A549 (cell line): ENCODE results near the gene BAG5. TPM values are rescaled to one million over a fixed set of nuclear protein-coding genes. Genes with fewer than 3 reads are reported as not detected.

Experiments
- ATAC-seq, 2 experiments: fragments of 200-7000 bp in 1 of 2; fragments of >200 bp in 1 of 2; cut with Nextera tagmentation in 1 of 2; cut with Tn5 transposase in 1 of 2; 3 replicates each; pipeline versions ENCODE4 v1.8.0 to v1.9.1; 2018 to 2020; ENCODE audit warnings: mild to moderate bottlenecking in 1 of 2, moderate library complexity in 1 of 2
- CTCF ChIA-PET: fragments of 300-600 bp; sonication (Branson Sonifier 250); formaldehyde crosslinking; extraction: SDS; loops from one replicate; lab custom pipeline; 2021; ENCODE audit warnings: antibody characterized with exemption, inconsistent platforms; lab: Yijun Ruan, JAX
- POLR2A ChIA-PET: fragments of 350-600 bp; formaldehyde crosslinking; extraction: SDS; loops from one replicate; lab custom pipeline; 2021; ENCODE audit warnings: antibody characterized with exemption, inconsistent platforms; lab: Yijun Ruan, JAX
- DNase-seq, 2 experiments: peaks; one replicate each; pipeline versions ENCODE4 v3.0.0 to v3.0.0-alpha.2; 2011 to 2016; ENCODE audit warnings: low read depth in 1 of 2, low spot score in 1 of 2
- FAIRE-seq: peaks from 2 replicates; lab custom pipeline; 2011; peaks lifted over from hg19 to GRCh38; lab: Jason Lieb, UNC
- H3K27ac ChIP-seq, 2 experiments: fragments of >200 bp; sonication (Bioruptor Twin); formaldehyde crosslinking; 3 replicates each; pipeline ENCODE4 v1.5.1; 2016 to 2017
- H3K4me1 ChIP-seq: fragments of >200 bp; sonication (Bioruptor Twin); formaldehyde crosslinking; 3 replicates; pipeline ENCODE4 v1.6.1; 2016
- H3K4me2 ChIP-seq: fragments of >200 bp; sonication (Bioruptor Twin); formaldehyde crosslinking; 3 replicates; pipeline ENCODE4 v1.6.1; 2016
- H3K4me3 ChIP-seq: fragments of >200 bp; sonication (Bioruptor Twin); formaldehyde crosslinking; 3 replicates; pipeline ENCODE4 v1.5.1; 2016
- H3K9me3 ChIP-seq: fragments of >200 bp; sonication (Bioruptor Twin); formaldehyde crosslinking; 3 replicates; pipeline ENCODE4 v1.6.1; 2016
- BHLHE40 ChIP-seq: IDR thresholded peaks from 2 replicates; pipeline ENCODE4 v1.6.1; 2012; ENCODE audit warnings: low read depth, low read length, inconsistent platforms
- CBX2 ChIP-seq: fragments of 200-600 bp; sonication (generic); IDR thresholded peaks from 2 replicates; pipeline ENCODE4 v1.6.1; 2016; ENCODE audit warnings: low read depth, mild to moderate bottlenecking, borderline replicate concordance
- CHD4 ChIP-seq: fragments of 200-600 bp; sonication (generic); IDR thresholded peaks from 2 replicates; pipeline ENCODE4 v1.6.1; 2016; ENCODE audit warnings: antibody characterized with exemption, mild to moderate bottlenecking, borderline replicate concordance
- EHF ChIP-seq: fragments of 250-450 bp; sonication (Bioruptor Pico); IDR thresholded peaks from 2 replicates; pipeline ENCODE4 v1.5.0; 2020; ENCODE audit warnings: mild to moderate bottlenecking
- EHMT2 ChIP-seq: fragments of 200-600 bp; sonication (generic); IDR thresholded peaks from 2 replicates; pipeline ENCODE4 v1.6.1; 2016; ENCODE audit warnings: antibody characterized with exemption, low read depth, mild to moderate bottlenecking, moderate library complexity
- ESRRA ChIP-seq: fragments of 150-350 bp; IDR thresholded peaks from 2 replicates; pipeline ENCODE4 v1.6.1; 2014; ENCODE audit warnings: mild to moderate bottlenecking, low read length, borderline replicate concordance
- FOSB ChIP-seq: fragments of 250-450 bp; sonication (Bioruptor Pico); IDR thresholded peaks from 2 replicates; pipeline ENCODE4 v1.5.0; 2020; ENCODE audit warnings: mild to moderate bottlenecking, moderate library complexity
- HDAC2 ChIP-seq: fragments of 200-600 bp; sonication (generic); IDR thresholded peaks from 2 replicates; pipeline ENCODE4 v1.6.1; 2016
- HOXB13 ChIP-seq: fragments of 250-450 bp; sonication (Bioruptor Pico); IDR thresholded peaks from 2 replicates; pipeline ENCODE4 v1.5.0; 2020; ENCODE audit warnings: low read depth, mild to moderate bottlenecking, moderate library complexity
- HOXB5 ChIP-seq: fragments of 250-450 bp; sonication (Bioruptor Pico); IDR thresholded peaks from 2 replicates; pipeline ENCODE4 v1.5.0; 2020; ENCODE audit warnings: mild to moderate bottlenecking, moderate library complexity
- KDM1A ChIP-seq: fragments of 200-600 bp; sonication (generic); IDR thresholded peaks from 2 replicates; pipeline ENCODE4 v1.6.1; 2016; ENCODE audit warnings: low read depth, mild to moderate bottlenecking
- MYC ChIP-seq: IDR thresholded peaks from 2 replicates; pipeline ENCODE4 v1.6.1; 2012; ENCODE audit warnings: mild to moderate bottlenecking, inconsistent platforms, low read length, improper control_type of control experiment, borderline replicate concordance
- NR3C1 ChIP-seq: fragments of >200 bp; sonication (Bioruptor Twin); formaldehyde crosslinking; IDR thresholded peaks from 3 replicates; pipeline ENCODE4 v1.6.1; 2017
- POLR2A ChIP-seq: IDR thresholded peaks from 2 replicates; pipeline ENCODE4 v1.6.1; 2012; ENCODE audit warnings: mild to moderate bottlenecking, low read length
- RCOR1 ChIP-seq: fragments of 150-350 bp; IDR thresholded peaks from 2 replicates; pipeline ENCODE4 v1.6.1; 2014; ENCODE audit warnings: antibody characterized with exemption, low read length, low read depth
- RFX5 ChIP-seq: fragments of 450-650 bp; IDR thresholded peaks from 2 replicates; pipeline ENCODE4 v1.7.1; 2014; ENCODE audit warnings: antibody characterized with exemption, mild to moderate bottlenecking, moderate library complexity
- TFCP2L1 ChIP-seq: fragments of 250-450 bp; sonication (Bioruptor Pico); IDR thresholded peaks from 2 replicates; pipeline ENCODE4 v1.5.0; 2021; ENCODE audit warnings: mild to moderate bottlenecking
- TP53 ChIP-seq: fragments of 250-450 bp; sonication (Bioruptor Pico); IDR thresholded peaks from 2 replicates; pipeline ENCODE4 v1.5.0; 2021; ENCODE audit warnings: mild to moderate bottlenecking, moderate library complexity
- ZC3H11A ChIP-seq: fragments of 450-650 bp; IDR thresholded peaks from 2 replicates; pipeline ENCODE4 v1.6.1; 2014; ENCODE audit warnings: antibody characterized with exemption, mild to moderate bottlenecking
- ZNF302 ChIP-seq: fragments of 250-450 bp; sonication (Bioruptor Pico); IDR thresholded peaks from 2 replicates; pipeline ENCODE4 v1.9.0; 2021; ENCODE audit warnings: inconsistent platforms, mild to moderate bottlenecking, moderate library complexity
- WGBS: methylation state at CpG from one replicate; pipeline ENCODE4 v1.1.6; 2017; ENCODE audit errors: missing lambda C conversion rate; 5-methylcytosine and 5-hydroxymethylcytosine counted together
- polyA plus RNA-seq, 4 experiments: library from polyadenylated mRNA; depleted of rRNA in 3 of 4; stranded (reverse); fragments of >200 nt; fragmentation: RNase III in 1 of 4; extraction: RNeasy Plus Mini Kit Qiagen cat#74134 plus additional on column Dnase treatment in 1 of 4; gene quantifications; 2 replicates in 3 of 4; 3 replicates in 1 of 4; pipeline ENCODE4 v1.2.3, GENCODE V29; 2011 to 2017
- TF ChIP-seq, protein P1 (sequence below): IDR thresholded peaks from 2 replicates; pipeline ENCODE4 v1.6.1; 2012
- TF ChIP-seq, protein P2 (sequence below): fragments of 150-350 bp; IDR thresholded peaks from 2 replicates; pipeline ENCODE4 v1.6.1; 2014; ENCODE audit warnings: low read depth, mild to moderate bottlenecking, low read length
- TF ChIP-seq, protein P3 (sequence below): fragments of 250-450 bp; sonication (Bioruptor Pico); IDR thresholded peaks from 2 replicates; pipeline ENCODE4 v1.5.0; 2020; ENCODE audit warnings: low read depth, mild to moderate bottlenecking, moderate library complexity
- TF ChIP-seq, protein P4 (sequence below): fragments of >200 bp; sonication (Bioruptor Twin); formaldehyde crosslinking; IDR thresholded peaks from 3 replicates; pipeline ENCODE4 v1.5.1; 2016
- TF ChIP-seq, protein P5 (sequence below): fragments of >200 bp; sonication (Bioruptor Twin); formaldehyde crosslinking; IDR thresholded peaks from 3 replicates; pipeline ENCODE4 v1.6.1; 2016

BAG5 gene
- polyA plus RNA-seq, 2 of the 4 experiments (the other 2 are of a cell fraction) = 20.8 to 24.8 TPM

DNA sequence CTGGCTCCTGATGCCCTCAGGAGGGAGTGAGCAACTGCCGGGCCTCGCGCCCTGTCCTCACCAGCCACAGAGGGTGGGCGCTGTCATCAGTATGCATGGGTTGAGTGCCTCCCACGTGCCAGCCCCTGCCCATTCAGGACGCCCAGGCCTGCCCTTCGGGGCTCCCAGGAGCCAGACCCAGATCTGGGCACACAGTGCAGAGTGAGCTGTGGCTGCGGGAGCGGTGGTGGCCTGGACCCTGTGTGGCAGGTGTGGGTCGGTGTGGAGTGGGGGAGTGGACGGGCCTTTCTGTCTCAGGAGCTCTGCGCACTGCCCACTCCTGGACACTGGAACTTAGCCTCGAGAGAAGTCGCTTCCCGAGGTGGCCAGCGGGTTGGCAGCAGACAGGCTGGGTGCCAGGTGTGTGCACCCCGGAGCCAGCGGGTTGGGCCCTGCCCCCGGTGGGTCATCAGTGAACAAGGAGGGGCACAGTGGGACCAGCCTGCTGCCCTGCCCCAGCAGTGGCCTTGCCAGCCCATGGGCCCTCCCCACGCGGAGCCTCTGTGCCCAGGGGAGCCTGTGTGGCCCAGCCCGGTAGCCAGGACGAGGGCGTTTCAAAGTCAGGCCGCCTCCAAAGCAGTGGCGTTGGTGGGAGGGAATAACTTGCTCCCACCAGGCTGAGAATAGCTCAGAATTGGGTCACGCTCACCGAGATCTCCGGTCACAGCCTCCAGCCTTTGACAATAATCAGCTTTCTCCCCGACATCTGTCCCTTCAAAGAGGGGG is 24.0 kb downstream of the BAG5 start:
- H3K4me1 ChIP-seq = peaks cover 38% of the 10 kb centered on the region
- ChIA-PET CTCF (interaction anchor here (12.7 to 28.8 kb wide), 2 partner anchors 6 to 19 kb away, joined by 184 to 489 read pairs; partner anchors contain the start of gene CKB), POLR2A (interaction anchor here (0.9 to 1.9 kb wide), 2 partner anchors 10 to 17 kb away, joined by 4 to 6 read pairs; partner anchors contain the start of gene TRMT61A)
- H3K9me3 ChIP-seq = no peaks in the 10 kb centered on the region
- DNase-seq (no peak), FAIRE-seq (no peak), ATAC-seq (peak in 1 of 2 experiments; percentile 1; a peak in 2 of 6 replicates)
- no peak overlapping the region for H3K4me3 ChIP-seq
- H3K27ac ChIP-seq = peak overlapping the region in 1 of 2 experiments; percentile 26; a peak in 1 of 6 replicates
- TF ChIP-seq POLR2A (no peak), HDAC2 (no peak), RCOR1 (no peak), CHD4 (no peak), ZC3H11A (no peak), ZNF302 (CRISPR knock-in tag) (no peak), TFCP2L1 (CRISPR knock-in tag) (no peak), NR3C1 (no peak), RFX5 (no peak), HOXB13 (no peak), EHMT2 (no peak), EHF (CRISPR knock-in tag) (no peak)
- TF ChIP-seq, protein P1, sequence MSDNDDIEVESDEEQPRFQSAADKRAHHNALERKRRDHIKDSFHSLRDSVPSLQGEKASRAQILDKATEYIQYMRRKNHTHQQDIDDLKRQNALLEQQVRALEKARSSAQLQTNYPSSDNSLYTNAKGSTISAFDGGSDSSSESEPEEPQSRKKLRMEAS = no peak
- TF ChIP-seq, protein P2, sequence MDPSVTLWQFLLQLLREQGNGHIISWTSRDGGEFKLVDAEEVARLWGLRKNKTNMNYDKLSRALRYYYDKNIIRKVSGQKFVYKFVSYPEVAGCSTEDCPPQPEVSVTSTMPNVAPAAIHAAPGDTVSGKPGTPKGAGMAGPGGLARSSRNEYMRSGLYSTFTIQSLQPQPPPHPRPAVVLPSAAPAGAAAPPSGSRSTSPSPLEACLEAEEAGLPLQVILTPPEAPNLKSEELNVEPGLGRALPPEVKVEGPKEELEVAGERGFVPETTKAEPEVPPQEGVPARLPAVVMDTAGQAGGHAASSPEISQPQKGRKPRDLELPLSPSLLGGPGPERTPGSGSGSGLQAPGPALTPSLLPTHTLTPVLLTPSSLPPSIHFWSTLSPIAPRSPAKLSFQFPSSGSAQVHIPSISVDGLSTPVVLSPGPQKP = no peak
- TF ChIP-seq, protein P3, sequence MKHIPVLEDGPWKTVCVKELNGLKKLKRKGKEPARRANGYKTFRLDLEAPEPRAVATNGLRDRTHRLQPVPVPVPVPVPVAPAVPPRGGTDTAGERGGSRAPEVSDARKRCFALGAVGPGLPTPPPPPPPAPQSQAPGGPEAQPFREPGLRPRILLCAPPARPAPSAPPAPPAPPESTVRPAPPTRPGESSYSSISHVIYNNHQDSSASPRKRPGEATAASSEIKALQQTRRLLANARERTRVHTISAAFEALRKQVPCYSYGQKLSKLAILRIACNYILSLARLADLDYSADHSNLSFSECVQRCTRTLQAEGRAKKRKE (CRISPR knock-in tag) = no peak
- TF ChIP-seq, protein P4, sequence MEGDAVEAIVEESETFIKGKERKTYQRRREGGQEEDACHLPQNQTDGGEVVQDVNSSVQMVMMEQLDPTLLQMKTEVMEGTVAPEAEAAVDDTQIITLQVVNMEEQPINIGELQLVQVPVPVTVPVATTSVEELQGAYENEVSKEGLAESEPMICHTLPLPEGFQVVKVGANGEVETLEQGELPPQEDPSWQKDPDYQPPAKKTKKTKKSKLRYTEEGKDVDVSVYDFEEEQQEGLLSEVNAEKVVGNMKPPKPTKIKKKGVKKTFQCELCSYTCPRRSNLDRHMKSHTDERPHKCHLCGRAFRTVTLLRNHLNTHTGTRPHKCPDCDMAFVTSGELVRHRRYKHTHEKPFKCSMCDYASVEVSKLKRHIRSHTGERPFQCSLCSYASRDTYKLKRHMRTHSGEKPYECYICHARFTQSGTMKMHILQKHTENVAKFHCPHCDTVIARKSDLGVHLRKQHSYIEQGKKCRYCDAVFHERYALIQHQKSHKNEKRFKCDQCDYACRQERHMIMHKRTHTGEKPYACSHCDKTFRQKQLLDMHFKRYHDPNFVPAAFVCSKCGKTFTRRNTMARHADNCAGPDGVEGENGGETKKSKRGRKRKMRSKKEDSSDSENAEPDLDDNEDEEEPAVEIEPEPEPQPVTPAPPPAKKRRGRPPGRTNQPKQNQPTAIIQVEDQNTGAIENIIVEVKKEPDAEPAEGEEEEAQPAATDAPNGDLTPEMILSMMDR = no peak
- WGBS = 79% methylated on average over 21 of the region's 30 CpGs
- H3K4me2 ChIP-seq = no peak overlapping the region

DNA sequence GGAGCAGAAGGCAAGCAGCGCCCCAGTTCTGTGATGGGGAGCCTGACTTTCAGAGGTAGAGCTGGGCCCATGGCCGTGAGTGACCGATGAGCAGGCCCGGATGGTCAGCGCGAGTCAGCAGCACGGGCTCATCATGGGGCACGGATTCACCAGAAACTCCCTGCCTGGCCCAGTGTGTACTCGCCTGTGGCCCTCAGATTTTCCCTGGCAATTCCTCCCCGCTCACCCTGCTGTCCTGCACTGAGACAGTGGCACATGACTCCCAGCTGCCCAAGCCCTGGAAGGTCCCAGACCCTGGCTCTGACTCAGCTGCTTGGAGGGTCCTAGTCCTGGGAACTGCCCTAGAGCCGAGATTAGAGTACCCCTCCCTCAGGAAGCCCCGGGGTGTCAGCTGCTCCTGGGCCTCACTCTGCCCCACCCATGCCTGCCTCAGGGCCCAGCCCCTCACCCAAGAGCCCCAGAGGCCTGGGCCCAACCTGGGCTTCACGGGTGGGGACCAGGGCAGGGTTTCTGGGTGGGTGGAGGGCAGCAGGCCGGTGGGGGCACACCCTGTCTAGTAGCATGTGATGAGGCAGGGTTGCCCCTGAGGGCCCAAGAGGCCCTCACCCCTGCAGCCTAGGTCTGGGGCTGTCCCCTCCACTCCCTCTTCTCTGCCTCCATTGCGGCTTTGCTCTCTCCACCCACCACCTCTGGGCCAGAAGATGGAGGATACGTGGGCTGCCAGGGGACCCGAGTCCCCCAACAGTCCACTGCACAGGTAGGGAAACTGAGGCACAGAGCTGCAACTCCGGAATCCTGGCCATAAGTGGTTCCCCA is 25.1 kb downstream of the BAG5 start:
- TF ChIP-seq KDM1A = no peak
- TF ChIP-seq CHD4 = no peak
- TF ChIP-seq ESRRA = no peak
- TF ChIP-seq HOXB5 (CRISPR knock-in tag) = no peak
- TF ChIP-seq FOSB (CRISPR knock-in tag) = no peak
- no peak for TF ChIP-seq CBX2
- no peak for TF ChIP-seq TP53 (CRISPR knock-in tag)
- TF ChIP-seq, protein P5, sequence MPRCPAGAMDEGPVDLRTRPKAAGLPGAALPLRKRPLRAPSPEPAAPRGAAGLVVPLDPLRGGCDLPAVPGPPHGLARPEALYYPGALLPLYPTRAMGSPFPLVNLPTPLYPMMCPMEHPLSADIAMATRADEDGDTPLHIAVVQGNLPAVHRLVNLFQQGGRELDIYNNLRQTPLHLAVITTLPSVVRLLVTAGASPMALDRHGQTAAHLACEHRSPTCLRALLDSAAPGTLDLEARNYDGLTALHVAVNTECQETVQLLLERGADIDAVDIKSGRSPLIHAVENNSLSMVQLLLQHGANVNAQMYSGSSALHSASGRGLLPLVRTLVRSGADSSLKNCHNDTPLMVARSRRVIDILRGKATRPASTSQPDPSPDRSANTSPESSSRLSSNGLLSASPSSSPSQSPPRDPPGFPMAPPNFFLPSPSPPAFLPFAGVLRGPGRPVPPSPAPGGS = no peak
- TF ChIP-seq ZC3H11A = no peak
- no peak for TF ChIP-seq BHLHE40
- no peak for TF ChIP-seq MYC
- H3K9me3 ChIP-seq = no peaks in the 10 kb centered on the region
- FAIRE-seq (no peak), DNase-seq (no peak), ATAC-seq (peak in 1 of 2 experiments; percentile 2; a peak in 1 of 6 replicates)
- H3K4me2 ChIP-seq = no peak overlapping the region
- H3K27ac ChIP-seq = peak overlapping the region in 1 of 2 experiments; percentile 50; a peak in 1 of 6 replicates
- POLR2A ChIA-PET = interaction anchor here (1.9 kb wide), 1 partner anchor 9 kb away, joined by 6 read pairs; the partner anchor contains the start of gene TRMT61A
- 65% methylated on average over 15 of the region's 18 CpGs for WGBS
- no peak overlapping the region for H3K4me3 ChIP-seq
- CTCF ChIA-PET = interaction anchor here (2.4 to 28.8 kb wide), 3 partner anchors 7 to 20 kb away, joined by 6 to 489 read pairs (median 184); partner anchors contain the start of gene CKB
- H3K4me1 ChIP-seq = peaks cover 27% of the 10 kb centered on the region
